ENCODE data around the gene ATF1.
"Not testable (repeated sequence)": the region's sequence is repeated elsewhere in the genome, so short reads cannot be mapped to it uniquely, and the experiment has no call there.

The ATF1 gene

DNA sequence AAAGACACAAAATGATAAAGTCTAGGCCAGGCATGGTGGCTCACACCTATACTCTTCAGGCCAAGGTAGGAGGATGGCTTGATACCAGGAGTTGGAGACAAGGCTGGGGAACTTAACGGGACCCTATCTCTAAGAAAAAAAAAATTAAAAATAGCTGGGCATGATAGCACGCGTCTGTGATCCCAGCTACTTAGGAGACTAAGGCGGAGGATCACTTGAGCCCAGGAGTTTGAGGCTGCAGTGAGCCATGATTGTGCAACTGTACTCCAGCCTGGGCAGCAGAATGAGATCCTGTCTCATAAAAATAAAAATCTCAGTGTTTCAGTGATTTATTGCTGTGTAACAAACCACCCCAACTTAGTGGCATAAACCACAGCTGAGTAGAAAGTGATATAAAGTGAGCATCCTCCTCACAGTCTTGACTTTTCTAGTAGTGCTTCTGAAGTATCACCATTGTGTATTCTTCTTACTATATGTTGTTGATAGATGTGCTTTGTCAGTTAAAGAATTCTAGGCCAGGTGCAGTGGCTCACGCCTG lies 10.6 kb upstream of the ATF1 start:
- DNase-seq, result no peak

GRCh38 chr12:50764286-50765094 lies 589 bp downstream of the ATF1 start:
- DNase-seq, result peak; percentile 91

GRCh38 chr12:50765095-50765911 lies 1.4 kb downstream of the ATF1 start:
- DNase-seq, result peak; percentile 47

- DNase-seq, result no peak
Observed at GRCh38 chr12:50768391-50768790, 4.5 kb downstream of the ATF1 start.

GRCh38 chr12:50768813-50769212 lies 4.9 kb downstream of the ATF1 start:
- DNase-seq, result not testable (repeated sequence)

DNA sequence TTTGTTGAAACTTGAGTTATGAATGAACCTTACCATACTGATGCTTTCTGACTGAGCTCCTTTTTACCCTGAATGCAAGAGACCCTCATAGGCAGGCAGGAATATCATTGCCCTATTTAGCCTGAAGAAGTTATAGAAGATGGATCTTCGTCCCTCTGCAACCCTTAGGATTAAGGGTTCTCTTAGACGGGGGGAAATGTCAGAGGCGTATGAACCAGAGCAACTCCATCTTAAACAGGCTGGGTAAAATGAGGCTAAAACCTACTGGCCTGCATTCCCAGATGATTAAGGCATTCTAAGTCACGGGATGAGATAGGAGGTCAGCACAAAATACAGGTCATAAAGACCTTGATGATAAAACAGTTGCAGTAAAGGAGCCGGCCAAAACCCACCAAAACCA lies 7.5 kb downstream of the ATF1 start:
- no peak for DNase-seq

- no peak for DNase-seq
Observed at GRCh38 chr12:50772470-50772869, 8.6 kb downstream of the ATF1 start.

- DNase-seq, result no peak
Observed at GRCh38 chr12:50772877-50773276, 9.0 kb downstream of the ATF1 start.

DNA sequence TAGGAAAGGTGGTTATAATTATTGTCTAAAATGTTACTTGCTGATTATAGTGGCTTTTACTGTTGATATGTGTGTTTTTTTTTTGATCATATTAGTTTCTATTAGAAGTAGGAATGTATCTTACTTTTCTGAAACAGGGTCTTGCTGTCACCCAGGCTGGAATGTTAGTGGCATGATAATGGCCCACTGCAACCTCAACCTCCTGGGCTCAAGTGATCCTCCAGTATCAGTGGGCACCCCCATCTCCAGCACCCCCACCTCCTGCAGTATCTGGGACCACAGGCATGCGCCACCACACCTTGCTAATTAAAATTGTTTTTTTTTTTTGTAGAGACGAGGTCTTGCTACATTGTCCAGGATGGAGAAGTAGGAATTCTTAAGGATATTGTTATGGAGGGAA lies 11.3 kb downstream of the ATF1 start:
- DNase-seq, result no peak

DNA sequence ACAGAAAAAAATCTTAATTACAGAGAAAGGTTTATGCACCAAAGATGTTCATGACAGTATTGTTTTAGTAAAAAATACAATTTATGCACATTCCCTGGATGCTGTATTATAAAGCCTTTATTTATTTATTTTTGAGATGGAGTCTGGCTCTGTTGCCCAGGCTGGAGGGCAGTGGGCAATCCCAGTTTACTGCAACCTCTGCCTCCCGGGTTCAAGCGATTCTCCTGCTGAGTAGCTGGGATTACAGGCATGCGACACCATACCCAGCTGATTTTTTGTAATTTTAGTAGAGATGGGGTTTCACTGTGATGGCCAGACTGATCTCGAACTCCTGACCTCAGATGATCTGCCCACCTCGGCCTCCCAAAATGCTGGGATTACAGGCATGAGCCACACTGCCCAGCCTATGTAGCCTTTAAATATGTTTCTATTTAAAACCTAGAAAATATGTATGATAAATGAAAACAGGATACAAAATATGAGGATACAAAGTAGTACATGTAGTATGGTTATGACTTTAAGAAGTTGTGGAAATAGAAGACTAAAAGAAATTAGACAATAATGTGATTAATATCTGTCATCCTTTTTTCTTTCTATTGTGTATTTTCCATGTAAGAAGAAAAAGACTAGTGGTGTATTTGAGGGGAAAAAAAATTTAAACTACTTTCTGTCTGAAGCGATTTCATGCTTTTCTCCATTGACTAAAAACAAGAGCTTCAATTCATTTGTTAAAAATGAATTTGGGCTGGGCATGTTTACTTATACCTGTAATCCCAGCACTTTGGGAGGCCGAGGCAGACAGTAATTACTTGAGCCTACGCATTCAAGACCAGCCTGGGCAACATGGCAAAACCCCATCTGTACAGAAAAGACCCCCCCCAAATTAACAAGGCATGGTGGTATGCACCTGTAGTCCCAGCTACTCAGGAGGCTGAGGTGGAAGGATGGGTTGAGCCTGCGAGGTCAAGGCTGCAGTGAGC lies 13.1 kb downstream of the ATF1 start:
- DNase-seq, result no peak

- no peak for DNase-seq
Observed at GRCh38 chr12:50778663-50779590, 15.0 kb downstream of the ATF1 start.

DNA sequence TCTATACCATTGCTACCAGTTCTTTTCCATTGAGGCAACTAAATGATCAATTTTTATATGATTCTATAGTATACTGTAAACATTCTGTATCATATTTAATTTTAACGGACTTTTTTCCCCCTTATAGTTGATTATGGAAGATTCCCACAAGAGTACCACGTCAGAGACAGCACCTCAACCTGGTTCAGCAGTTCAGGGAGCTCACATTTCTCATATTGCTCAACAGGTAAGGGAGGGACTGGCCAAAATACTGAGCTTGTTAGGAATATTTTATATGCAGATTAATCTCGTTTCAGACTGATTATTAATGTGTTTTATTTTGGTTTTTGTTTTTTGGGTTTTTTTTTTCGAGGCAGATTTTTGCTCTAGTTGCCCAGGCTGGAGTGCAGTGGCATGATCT lies 16.1 kb downstream of the ATF1 start:
- no peak for DNase-seq

DNA sequence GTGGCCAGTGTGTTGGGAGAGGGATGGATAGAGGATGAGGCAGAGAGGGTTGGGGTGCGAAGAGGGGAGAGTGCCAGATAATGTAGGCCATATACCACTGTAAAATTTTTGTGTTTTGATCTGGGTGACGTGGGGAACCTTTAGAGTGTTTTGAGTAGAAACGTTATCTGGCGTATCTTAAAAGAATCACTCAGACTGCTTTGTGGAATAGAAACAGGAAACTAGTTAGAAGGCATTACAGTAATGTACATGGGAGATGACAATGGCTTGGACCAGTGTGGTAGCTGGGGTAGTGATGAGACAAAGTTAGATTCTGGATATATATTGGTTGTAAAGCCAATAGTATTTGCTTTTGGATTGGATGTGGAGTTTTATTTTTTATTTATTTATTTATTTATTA lies 20.6 kb downstream of the ATF1 start:
- no peak for DNase-seq

DNA sequence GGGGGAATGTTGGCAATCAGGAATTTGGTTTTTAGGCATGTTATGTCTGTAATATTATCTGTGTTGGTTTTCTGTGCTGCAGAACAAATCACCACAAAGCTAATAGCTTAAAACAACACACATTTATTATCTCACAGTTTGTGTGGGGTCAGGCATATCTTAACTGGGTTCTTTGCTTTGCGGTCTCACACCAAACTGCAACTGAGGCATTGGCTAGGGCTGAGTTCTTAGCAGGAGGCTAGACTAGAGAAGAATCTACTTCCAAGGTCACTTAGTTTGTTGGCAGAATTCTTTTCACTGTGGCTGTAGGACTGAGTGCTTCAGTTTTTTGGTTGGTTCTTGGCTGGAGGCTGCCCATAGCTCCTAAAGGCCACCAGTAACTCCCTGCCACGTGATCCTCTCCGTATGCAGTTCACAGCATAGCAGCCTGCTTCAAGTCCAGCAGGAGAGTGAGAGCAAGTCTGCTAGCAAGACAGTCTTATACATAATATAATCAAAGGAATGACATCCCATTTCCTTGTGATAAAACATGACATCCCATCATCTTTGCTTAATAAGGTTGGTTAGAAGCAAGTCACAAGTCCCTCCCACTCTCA lies 21.6 kb downstream of the ATF1 start:
- DNase-seq, result no peak

DNA sequence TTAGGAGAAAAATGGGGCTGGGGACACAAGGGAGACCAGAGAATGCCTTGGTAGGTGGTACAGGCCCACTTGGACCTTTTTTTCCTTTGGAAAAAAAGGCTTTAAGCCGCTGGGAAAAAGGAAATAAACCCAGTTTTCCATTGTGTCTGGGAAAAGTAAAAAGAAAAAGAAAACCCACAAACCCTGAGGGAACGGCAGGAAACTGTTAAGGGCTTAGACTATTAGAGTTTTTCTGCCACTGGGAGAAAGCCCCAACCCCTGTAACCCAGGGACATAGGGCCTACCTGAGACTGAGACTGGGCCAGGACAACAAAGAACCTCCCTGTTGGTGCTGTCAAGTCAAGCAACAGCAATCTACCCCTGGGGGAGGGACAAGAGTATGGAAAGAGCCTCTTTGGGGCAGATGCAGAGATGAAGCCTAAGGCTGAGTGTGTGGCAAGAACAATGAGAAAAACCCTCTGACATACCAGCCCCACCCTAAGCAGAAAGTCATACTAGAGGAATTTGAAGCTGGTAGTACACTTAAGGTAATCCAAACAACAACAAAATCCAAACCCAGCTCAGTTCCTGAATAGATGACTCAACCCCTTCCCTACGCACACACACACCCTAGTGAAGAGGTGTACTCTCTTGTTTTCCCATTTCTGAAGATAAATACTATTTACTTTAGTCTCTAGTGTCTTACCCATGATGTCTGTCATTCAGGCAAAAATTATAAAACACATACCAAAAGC lies 22.8 kb downstream of the ATF1 start:
- no peak for DNase-seq

GRCh38 chr12:50787618-50788017 lies 23.7 kb downstream of the ATF1 start:
- DNase-seq, result no peak

DNA sequence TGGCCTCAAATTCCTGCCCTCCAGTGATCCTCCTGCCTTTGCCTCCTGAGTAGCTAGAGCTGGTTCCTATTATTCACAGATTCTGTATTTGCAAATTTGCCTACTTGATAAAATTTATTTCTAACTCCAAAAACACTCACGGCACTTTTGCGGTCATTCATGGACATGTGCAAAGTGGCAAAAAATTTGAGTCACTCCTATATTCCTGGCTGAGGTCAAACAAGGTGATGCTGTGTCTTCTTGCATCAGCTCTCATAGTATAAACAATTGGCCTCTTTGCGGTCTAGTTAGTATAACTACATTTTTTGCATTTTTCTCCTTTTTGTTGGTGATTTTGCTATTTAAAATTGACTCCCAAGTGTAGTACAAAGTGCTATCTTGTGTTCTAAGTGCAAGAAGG lies 24.7 kb downstream of the ATF1 start:
- no peak for DNase-seq

- DNase-seq, result no peak
Observed at GRCh38 chr12:50790081-50790480, 26.2 kb downstream of the ATF1 start.

GRCh38 chr12:50799908-50800307 lies 36.0 kb downstream of the ATF1 start:
- DNase-seq, result no peak

GRCh38 chr12:50803230-50803875 lies 39.5 kb downstream of the ATF1 start:
- no peak for DNase-seq
